ENCODE measurements around the gene PANX1. TPM values are rescaled to one million over a fixed set of nuclear protein-coding genes. Genes with fewer than 3 reads are reported as not detected.
A peak's percentile ranks its signal among the peaks of the same experiment; 100 is the strongest.

The PANX1 gene
- total RNA-seq, 2 experiments from 2014 or later, result 11.3 to 16.5 TPM

DNA sequence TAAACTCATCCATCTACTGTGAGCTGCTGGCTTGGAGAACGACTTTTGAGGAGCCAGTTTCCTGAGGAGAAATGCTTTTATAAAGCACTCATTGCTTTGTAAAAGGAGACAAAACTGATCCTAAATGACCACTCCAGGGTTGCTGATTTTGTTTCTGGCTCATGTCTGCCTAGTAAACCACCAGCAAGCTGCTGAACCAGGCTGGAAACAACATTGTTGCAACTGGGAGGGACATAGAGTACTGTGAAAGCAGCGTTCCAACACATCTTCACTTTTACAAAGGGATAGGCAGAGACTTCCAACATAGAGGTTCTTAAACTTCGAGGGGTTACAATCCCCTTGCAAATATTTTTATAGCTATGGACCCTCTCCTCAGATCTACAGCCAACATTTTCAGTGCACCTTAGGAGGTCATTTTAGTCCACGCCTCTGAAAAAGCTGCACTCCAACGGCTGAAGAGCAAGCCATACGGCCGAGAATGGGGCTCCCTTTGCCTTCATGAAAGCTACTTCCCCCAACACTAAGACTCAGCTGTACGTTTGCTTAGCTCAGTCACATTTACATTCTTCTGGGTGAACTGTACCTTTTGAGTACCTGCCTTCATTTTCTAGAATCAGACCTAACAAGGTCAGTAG lies 54.7 kb downstream of the PANX1 start:
- Histone ChIP-seq H3K4me2 (ENCODE audit: low read length) (no peak overlapping the region), H3K9me2 (ENCODE audit: insufficient read depth, low read length) (no peaks in the 10 kb centered on the region), H3K9me3 (ENCODE audit: low read length) (no peaks in the 10 kb centered on the region), H3K4me1 (ENCODE audit: insufficient read depth, low read length, poor library complexity, severe bottlenecking) (no peaks in the 10 kb centered on the region), H3K36me3 (ENCODE audit: insufficient read depth, low read length) (peaks cover 24% of the 10 kb centered on the region; the same call in 1 of the 2 replicates), H3K27ac (ENCODE audit: low read depth, low read length, poor library complexity, severe bottlenecking) (no peak overlapping the region), H3K79me2 (ENCODE audit: insufficient read depth, low read depth, low read length) (no peaks in the 10 kb centered on the region), H3K4me3 (ENCODE audit: low read depth, low read length, poor library complexity, severe bottlenecking) (no peak overlapping the region), H4K20me1 (ENCODE audit: insufficient read depth, low read length) (no peaks in the 10 kb centered on the region; the same call in 1 of the 2 replicates), H2AFZ (ENCODE audit: low read length) (no peak overlapping the region)
- DNase-seq (ENCODE audit: low spot score), result no peak
- intact Hi-C loops (cut with micrococcal nuclease; ENCODE audit: unreplicated experiment), result loop anchor here (1.0 kb wide), 1 partner anchor 321 kb away; no protein-coding TSS in a partner anchor
- BruUV-seq (replicated peaks), result no TSS peak
- ChIA-PET POLR2A (interaction anchor here (1.8 to 1.9 kb wide), 2 partner anchors 8 to 54 kb away, joined by 7 to 9 read pairs; partner anchors contain the start of gene PANX1), CTCF (ENCODE audit: unreplicated experiment) (interaction anchor here (1.0 kb wide), 1 partner anchor 56 kb away, joined by 3 read pairs; no protein-coding TSS in a partner anchor)
- no peak for TF ChIP-seq EZH2phosphoT487 (IDR thresholded peaks at IDR 0.05; ENCODE audit: borderline replicate concordance, low read depth, low read length)
- TF ChIP-seq, protein P1, sequence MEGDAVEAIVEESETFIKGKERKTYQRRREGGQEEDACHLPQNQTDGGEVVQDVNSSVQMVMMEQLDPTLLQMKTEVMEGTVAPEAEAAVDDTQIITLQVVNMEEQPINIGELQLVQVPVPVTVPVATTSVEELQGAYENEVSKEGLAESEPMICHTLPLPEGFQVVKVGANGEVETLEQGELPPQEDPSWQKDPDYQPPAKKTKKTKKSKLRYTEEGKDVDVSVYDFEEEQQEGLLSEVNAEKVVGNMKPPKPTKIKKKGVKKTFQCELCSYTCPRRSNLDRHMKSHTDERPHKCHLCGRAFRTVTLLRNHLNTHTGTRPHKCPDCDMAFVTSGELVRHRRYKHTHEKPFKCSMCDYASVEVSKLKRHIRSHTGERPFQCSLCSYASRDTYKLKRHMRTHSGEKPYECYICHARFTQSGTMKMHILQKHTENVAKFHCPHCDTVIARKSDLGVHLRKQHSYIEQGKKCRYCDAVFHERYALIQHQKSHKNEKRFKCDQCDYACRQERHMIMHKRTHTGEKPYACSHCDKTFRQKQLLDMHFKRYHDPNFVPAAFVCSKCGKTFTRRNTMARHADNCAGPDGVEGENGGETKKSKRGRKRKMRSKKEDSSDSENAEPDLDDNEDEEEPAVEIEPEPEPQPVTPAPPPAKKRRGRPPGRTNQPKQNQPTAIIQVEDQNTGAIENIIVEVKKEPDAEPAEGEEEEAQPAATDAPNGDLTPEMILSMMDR (conservative IDR thresholded peaks at IDR 0.05; ENCODE audit: low read length), result no peak

DNA sequence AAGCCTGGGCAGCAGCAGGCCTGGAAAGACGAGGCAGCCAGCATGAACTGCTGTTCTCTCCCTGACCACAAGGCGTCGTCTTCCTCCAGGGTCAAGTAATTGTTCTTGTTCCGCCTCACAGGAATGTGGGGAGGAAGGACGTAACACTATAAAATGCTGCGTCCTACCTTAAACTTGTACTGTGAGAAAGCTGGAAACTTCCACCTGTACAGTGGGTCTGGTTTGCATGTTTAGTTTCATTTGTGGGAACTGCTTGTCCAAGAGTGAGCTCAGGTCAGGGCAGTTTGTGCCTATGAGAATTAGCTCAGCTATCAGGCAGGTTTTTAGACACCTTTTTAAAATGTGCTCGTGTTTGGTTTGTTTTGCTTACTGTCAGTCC lies 55.2 kb downstream of the PANX1 start:
- peak; percentile 50 for DNase-seq (ENCODE audit: low spot score)
- intact Hi-C loops (cut with micrococcal nuclease; ENCODE audit: unreplicated experiment), result loop anchor here (1.0 kb wide), 1 partner anchor 320 kb away; no protein-coding TSS in a partner anchor
- TF ChIP-seq, protein P1 (conservative IDR thresholded peaks at IDR 0.05; ENCODE audit: low read length), result peak; percentile 84
- TF ChIP-seq EZH2phosphoT487 (IDR thresholded peaks at IDR 0.05; ENCODE audit: borderline replicate concordance, low read depth, low read length), result no peak
- Histone ChIP-seq H3K4me2 (ENCODE audit: low read length) (no peak overlapping the region), H3K9me2 (ENCODE audit: insufficient read depth, low read length) (no peaks in the 10 kb centered on the region), H3K4me3 (ENCODE audit: low read depth, low read length, poor library complexity, severe bottlenecking) (no peak overlapping the region), H3K9me3 (ENCODE audit: low read length) (no peaks in the 10 kb centered on the region), H3K79me2 (ENCODE audit: insufficient read depth, low read depth, low read length) (no peaks in the 10 kb centered on the region), H4K20me1 (ENCODE audit: insufficient read depth, low read length) (no peaks in the 10 kb centered on the region; the same call in 1 of the 2 replicates), H3K27ac (ENCODE audit: low read depth, low read length, poor library complexity, severe bottlenecking) (no peak overlapping the region), H3K4me1 (ENCODE audit: insufficient read depth, low read length, poor library complexity, severe bottlenecking) (no peaks in the 10 kb centered on the region), H2AFZ (ENCODE audit: low read length) (no peak overlapping the region), H3K36me3 (ENCODE audit: insufficient read depth, low read length) (peaks cover 21% of the 10 kb centered on the region; the same call in 1 of the 2 replicates)
- BruUV-seq (replicated peaks), result no TSS peak
- CTCF ChIA-PET (ENCODE audit: unreplicated experiment), result interaction anchor here (1.0 to 1.2 kb wide), 2 partner anchors 53 to 56 kb away, joined by 3 read pairs; no protein-coding TSS in a partner anchor
- POLR2A ChIA-PET, result interaction anchor here (1.8 to 1.9 kb wide), 2 partner anchors 9 to 55 kb away, joined by 7 to 9 read pairs; partner anchors contain the start of gene PANX1

GRCh38 chr11:94184362-94184761 lies 55.7 kb downstream of the PANX1 start:
- H3K4me1 ChIP-seq (ENCODE audit: insufficient read depth, low read length, poor library complexity, severe bottlenecking), result no peaks in the 10 kb centered on the region
- TF ChIP-seq, protein P1 (conservative IDR thresholded peaks at IDR 0.05; ENCODE audit: low read length), result no peak
- no peak for TF ChIP-seq EZH2phosphoT487 (IDR thresholded peaks at IDR 0.05; ENCODE audit: borderline replicate concordance, low read depth, low read length)
- no peaks in the 10 kb centered on the region for H3K79me2 ChIP-seq (ENCODE audit: insufficient read depth, low read depth, low read length)
- H2AFZ ChIP-seq (ENCODE audit: low read length), result no peak overlapping the region
- intact Hi-C loops (cut with micrococcal nuclease; ENCODE audit: unreplicated experiment), result no loop called here
- H4K20me1 ChIP-seq (ENCODE audit: insufficient read depth, low read length), result no peaks in the 10 kb centered on the region; the same call in 1 of the 2 replicates
- H3K27ac ChIP-seq (ENCODE audit: low read depth, low read length, poor library complexity, severe bottlenecking), result no peak overlapping the region
- ChIA-PET CTCF (ENCODE audit: unreplicated experiment) (interaction anchor here (1.0 to 1.2 kb wide), 2 partner anchors 53 to 57 kb away, joined by 3 read pairs; no protein-coding TSS in a partner anchor), POLR2A (interaction anchor here (1.4 to 1.9 kb wide), 3 partner anchors 9 to 55 kb away, joined by 3 to 9 read pairs (median 7); partner anchors contain the start of gene PANX1)
- no peaks in the 10 kb centered on the region for H3K9me2 ChIP-seq (ENCODE audit: insufficient read depth, low read length)
- peaks cover 21% of the 10 kb centered on the region; the same call in 1 of the 2 replicates for H3K36me3 ChIP-seq (ENCODE audit: insufficient read depth, low read length)
- no peaks in the 10 kb centered on the region for H3K9me3 ChIP-seq (ENCODE audit: low read length)
- no peak for DNase-seq (ENCODE audit: low spot score)
- H3K4me3 ChIP-seq (ENCODE audit: low read depth, low read length, poor library complexity, severe bottlenecking), result no peak overlapping the region
- BruUV-seq (replicated peaks), result no TSS peak
- no peak overlapping the region for H3K4me2 ChIP-seq (ENCODE audit: low read length)
